Measurements from ENCODE around the gene RNPEP.

GRCh38 chr1:201938440-201939035 lies 43.9 kb upstream of the RNPEP start:
- no peak for TF ChIP-seq POLR2AphosphoS5 (IDR thresholded peaks at IDR 0.05; ENCODE audit: low read depth, low read length)
- TF ChIP-seq GABPA (IDR thresholded peaks at IDR 0.05; ENCODE audit: borderline replicate concordance, insufficient read depth, low read length) = no peak
- no peak for TF ChIP-seq HDAC2 (IDR thresholded peaks at IDR 0.05; ENCODE audit: borderline replicate concordance in 1 of 2, low read depth in 2 of 2, low read length in 2 of 2)
- no peak for TF ChIP-seq SRF (IDR thresholded peaks at IDR 0.05; ENCODE audit: low read depth, low read length)
- TF ChIP-seq, protein P1, sequence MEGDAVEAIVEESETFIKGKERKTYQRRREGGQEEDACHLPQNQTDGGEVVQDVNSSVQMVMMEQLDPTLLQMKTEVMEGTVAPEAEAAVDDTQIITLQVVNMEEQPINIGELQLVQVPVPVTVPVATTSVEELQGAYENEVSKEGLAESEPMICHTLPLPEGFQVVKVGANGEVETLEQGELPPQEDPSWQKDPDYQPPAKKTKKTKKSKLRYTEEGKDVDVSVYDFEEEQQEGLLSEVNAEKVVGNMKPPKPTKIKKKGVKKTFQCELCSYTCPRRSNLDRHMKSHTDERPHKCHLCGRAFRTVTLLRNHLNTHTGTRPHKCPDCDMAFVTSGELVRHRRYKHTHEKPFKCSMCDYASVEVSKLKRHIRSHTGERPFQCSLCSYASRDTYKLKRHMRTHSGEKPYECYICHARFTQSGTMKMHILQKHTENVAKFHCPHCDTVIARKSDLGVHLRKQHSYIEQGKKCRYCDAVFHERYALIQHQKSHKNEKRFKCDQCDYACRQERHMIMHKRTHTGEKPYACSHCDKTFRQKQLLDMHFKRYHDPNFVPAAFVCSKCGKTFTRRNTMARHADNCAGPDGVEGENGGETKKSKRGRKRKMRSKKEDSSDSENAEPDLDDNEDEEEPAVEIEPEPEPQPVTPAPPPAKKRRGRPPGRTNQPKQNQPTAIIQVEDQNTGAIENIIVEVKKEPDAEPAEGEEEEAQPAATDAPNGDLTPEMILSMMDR (IDR thresholded peaks at IDR 0.05; ENCODE audit: control extremely low read depth in 1 of 3, insufficient read depth in 1 of 3, low read depth in 1 of 3, low read length in 3 of 3) = no peak
- no peak for TF ChIP-seq RFX5 (IDR thresholded peaks at IDR 0.05; ENCODE audit: borderline replicate concordance, low read depth, low read length)
- TF ChIP-seq EGR1 (IDR thresholded peaks at IDR 0.05; ENCODE audit: borderline replicate concordance, low read depth, low read length) = no peak
